ENCODE measurements around the gene MRPS34. TPM values are rescaled to one million over a fixed set of nuclear protein-coding genes. Genes with fewer than 3 reads are reported as not detected.

Gene MRPS34
- total RNA-seq, 4 donors from 2014 or later = 44.4 to 72.8 (median 61.3) TPM

GRCh38 chr16:1816396-1817275, 43.7 kb upstream of the MRPS34 start:
- no peak overlapping the region for H3K27ac ChIP-seq
- H3K4me3 ChIP-seq = no peak overlapping the region
- no peak for ATAC-seq
- no peaks in the 10 kb centered on the region for H3K27me3 ChIP-seq
- peaks cover 0 to 88% of the 10 kb centered on the region in 2 donors for H3K36me3 ChIP-seq
- H3K4me1 ChIP-seq = peaks cover 0 to 10% (median 0%) of the 10 kb centered on the region in 3 donors
- TF ChIP-seq POLR2AphosphoS5 (IDR thresholded peaks at IDR 0.05) (no peak), POLR2A (IDR thresholded peaks at IDR 0.05) (no peak), CTCF (IDR thresholded peaks at IDR 0.05) (no peak), EP300 (IDR thresholded peaks at IDR 0.05) (no peak)
- WGBS, 2 donors (ENCODE audit: low coverage in 1 of 2) = 88 to 89% methylated on average over 3 to 16 of the region's 40 CpGs
- no peaks in the 10 kb centered on the region for H3K9me3 ChIP-seq

GRCh38 chr16:1815461-1815860, 42.5 kb upstream of the MRPS34 start:
- ATAC-seq = no peak
- peaks cover 0 to 82% of the 10 kb centered on the region in 2 donors for H3K36me3 ChIP-seq
- 89 to 93% methylated on average over 3 to 7 of the region's 11 CpGs for WGBS, 2 donors (ENCODE audit: low coverage in 1 of 2)
- no peaks in the 10 kb centered on the region for H3K9me3 ChIP-seq
- H3K4me1 ChIP-seq = peaks cover 0 to 10% (median 0%) of the 10 kb centered on the region in 3 donors
- no peak overlapping the region for H3K4me3 ChIP-seq
- no peaks in the 10 kb centered on the region for H3K27me3 ChIP-seq
- no peak overlapping the region for H3K27ac ChIP-seq
- no peak for TF ChIP-seq POLR2AphosphoS5 (IDR thresholded peaks at IDR 0.05)
- TF ChIP-seq POLR2A (IDR thresholded peaks at IDR 0.05) = no peak
- no peak for TF ChIP-seq CTCF (IDR thresholded peaks at IDR 0.05)
- no peak for TF ChIP-seq EP300 (IDR thresholded peaks at IDR 0.05)

GRCh38 chr16:1812732-1813163, 39.8 kb upstream of the MRPS34 start:
- H3K36me3 ChIP-seq = peaks cover 0 to 82% of the 10 kb centered on the region in 2 donors
- 18 to 38% methylated on average over 7 to 8 of the region's 17 CpGs for WGBS, 2 donors (ENCODE audit: low coverage in 1 of 2)
- H3K4me1 ChIP-seq = peaks cover 0 to 10% (median 0%) of the 10 kb centered on the region in 3 donors
- H3K9me3 ChIP-seq = no peaks in the 10 kb centered on the region
- peak overlapping the region in 1 of 4 donors; percentile 28 for H3K27ac ChIP-seq
- no peak overlapping the region for H3K4me3 ChIP-seq
- TF ChIP-seq POLR2AphosphoS5 (IDR thresholded peaks at IDR 0.05) = peak; percentile 45
- TF ChIP-seq CTCF (IDR thresholded peaks at IDR 0.05) = peak in 3 of 4 experiments; percentile 39 to 69 (median 48)
- no peak for TF ChIP-seq EP300 (IDR thresholded peaks at IDR 0.05)
- peak; percentile 85 for ATAC-seq
- H3K27me3 ChIP-seq = no peaks in the 10 kb centered on the region

- Histone ChIP-seq H3K27me3 (no peaks in the 10 kb centered on the region), H3K27ac (no peak overlapping the region), H3K4me1 (peaks cover 0 to 10% (median 0%) of the 10 kb centered on the region in 3 donors), H3K9me3 (no peaks in the 10 kb centered on the region), H3K4me3 (no peak overlapping the region), H3K36me3 (peaks cover 0 to 82% of the 10 kb centered on the region in 2 donors)
- ATAC-seq = no peak
- TF ChIP-seq POLR2AphosphoS5 (IDR thresholded peaks at IDR 0.05) (no peak), EP300 (IDR thresholded peaks at IDR 0.05) (no peak), POLR2A (IDR thresholded peaks at IDR 0.05) (no peak), CTCF (IDR thresholded peaks at IDR 0.05) (no peak)
- WGBS, 2 donors (ENCODE audit: low coverage in 1 of 2) = 96 to 100% methylated on average over 1 to 7 of the region's 16 CpGs
These were observed 37.6 kb upstream of the MRPS34 start for GRCh38 chr16:1810536-1810935.

Measured in gastroesophageal sphincter (tissue), 4 donors.